Measurements from ENCODE around the gene SLC5A10. TPM values are rescaled to one million over a fixed set of nuclear protein-coding genes. Genes with fewer than 3 reads are reported as not detected.

Gene SLC5A10
- total RNA-seq, 1 donor from 2014 or later = 0.14 TPM

GRCh38 chr17:19009970-19010369 is 58.0 kb downstream of the SLC5A10 start:
- no peak for TF ChIP-seq CTCF (IDR thresholded peaks at IDR 0.05; ENCODE audit: insufficient read depth, low read depth, low read length)
- TF ChIP-seq EZH2 (IDR thresholded peaks at IDR 0.05; ENCODE audit: insufficient read depth, low read length) = no peak
- H3K9ac ChIP-seq (ENCODE audit: low read length) = no peak overlapping the region
- Mint-ChIP-seq H3K4me1 (ENCODE audit: low read depth, unreplicated experiment) (peaks cover 10% of the 10 kb centered on the region), H3K27ac (ENCODE audit: unreplicated experiment) (no peak overlapping the region), H3K36me3 (ENCODE audit: low read depth, unreplicated experiment) (no peaks in the 10 kb centered on the region), H3K9me3 (ENCODE audit: unreplicated experiment) (peaks cover 3% of the 10 kb centered on the region), H3K27me3 (ENCODE audit: low read depth, unreplicated experiment) (peaks cover 11% of the 10 kb centered on the region), H3K4me3 (ENCODE audit: unreplicated experiment) (no peak overlapping the region)
- H3K4me2 ChIP-seq (ENCODE audit: low read length) = no peak overlapping the region
- H3K27me3 ChIP-seq (ENCODE audit: insufficient read depth, low read length) = no peaks in the 10 kb centered on the region
- no peak overlapping the region for H3K27ac ChIP-seq (ENCODE audit: low read depth, low read length)
- no peaks in the 10 kb centered on the region for H3K9me3 ChIP-seq (ENCODE audit: insufficient read depth, low read depth, low read length)
- peaks cover 7% of the 10 kb centered on the region for H3K4me1 ChIP-seq (ENCODE audit: insufficient read depth, low read length)
- H3K36me3 ChIP-seq (ENCODE audit: insufficient read depth, low read length) = no peaks in the 10 kb centered on the region
- H3K79me2 ChIP-seq (ENCODE audit: insufficient read depth, low read length) = no peaks in the 10 kb centered on the region
- no peak for FAIRE-seq
- no peak for DNase-seq (ENCODE audit: low read depth)
- no peaks in the 10 kb centered on the region for H4K20me1 ChIP-seq (ENCODE audit: insufficient read depth, low read length)
- no peak overlapping the region for H2AFZ ChIP-seq (ENCODE audit: low read depth, low read length)
- H3K4me3 ChIP-seq (ENCODE audit: insufficient read depth, low read depth, low read length) = no peak overlapping the region

GRCh38 chr17:19010729-19011505 is 59.0 kb downstream of the SLC5A10 start:
- Histone ChIP-seq H3K27ac (ENCODE audit: low read depth, low read length) (no peak overlapping the region), H3K4me3 (ENCODE audit: insufficient read depth, low read depth, low read length) (no peak overlapping the region), H3K79me2 (ENCODE audit: insufficient read depth, low read length) (no peaks in the 10 kb centered on the region), H3K4me2 (ENCODE audit: low read length) (no peak overlapping the region), H3K9me3 (ENCODE audit: insufficient read depth, low read depth, low read length) (no peaks in the 10 kb centered on the region), H3K27me3 (ENCODE audit: insufficient read depth, low read length) (no peaks in the 10 kb centered on the region), H4K20me1 (ENCODE audit: insufficient read depth, low read length) (no peaks in the 10 kb centered on the region), H3K9ac (ENCODE audit: low read length) (no peak overlapping the region), H3K36me3 (ENCODE audit: insufficient read depth, low read length) (no peaks in the 10 kb centered on the region), H3K4me1 (ENCODE audit: insufficient read depth, low read length) (peaks cover 5% of the 10 kb centered on the region), H2AFZ (ENCODE audit: low read depth, low read length) (no peak overlapping the region)
- no peak for FAIRE-seq
- Mint-ChIP-seq H3K4me1 (ENCODE audit: low read depth, unreplicated experiment) (peaks cover 10% of the 10 kb centered on the region), H3K4me3 (ENCODE audit: unreplicated experiment) (no peak overlapping the region), H3K36me3 (ENCODE audit: low read depth, unreplicated experiment) (no peaks in the 10 kb centered on the region), H3K9me3 (ENCODE audit: unreplicated experiment) (peaks cover 3% of the 10 kb centered on the region), H3K27ac (ENCODE audit: unreplicated experiment) (peak overlapping the region; percentile 72), H3K27me3 (ENCODE audit: low read depth, unreplicated experiment) (peaks cover 16% of the 10 kb centered on the region)
- TF ChIP-seq CTCF (IDR thresholded peaks at IDR 0.05; ENCODE audit: insufficient read depth, low read depth, low read length) (no peak), EZH2 (IDR thresholded peaks at IDR 0.05; ENCODE audit: insufficient read depth, low read length) (no peak)
- no peak for DNase-seq (ENCODE audit: low read depth)

GRCh38 chr17:19011581-19011980 is 59.6 kb downstream of the SLC5A10 start:
- DNase-seq (ENCODE audit: low read depth) = no peak
- peaks cover 5% of the 10 kb centered on the region for H3K4me1 ChIP-seq (ENCODE audit: insufficient read depth, low read length)
- H3K4me2 ChIP-seq (ENCODE audit: low read length) = no peak overlapping the region
- no peak overlapping the region for H3K27ac ChIP-seq (ENCODE audit: low read depth, low read length)
- no peak for FAIRE-seq
- no peaks in the 10 kb centered on the region for H4K20me1 ChIP-seq (ENCODE audit: insufficient read depth, low read length)
- Mint-ChIP-seq H3K9me3 (ENCODE audit: unreplicated experiment) (no peaks in the 10 kb centered on the region), H3K36me3 (ENCODE audit: low read depth, unreplicated experiment) (no peaks in the 10 kb centered on the region), H3K27ac (ENCODE audit: unreplicated experiment) (peak overlapping the region; percentile 72), H3K4me3 (ENCODE audit: unreplicated experiment) (no peak overlapping the region), H3K4me1 (ENCODE audit: low read depth, unreplicated experiment) (peaks cover 10% of the 10 kb centered on the region), H3K27me3 (ENCODE audit: low read depth, unreplicated experiment) (peaks cover 18% of the 10 kb centered on the region)
- H3K79me2 ChIP-seq (ENCODE audit: insufficient read depth, low read length) = no peaks in the 10 kb centered on the region
- no peaks in the 10 kb centered on the region for H3K27me3 ChIP-seq (ENCODE audit: insufficient read depth, low read length)
- TF ChIP-seq CTCF (IDR thresholded peaks at IDR 0.05; ENCODE audit: insufficient read depth, low read depth, low read length) (no peak), EZH2 (IDR thresholded peaks at IDR 0.05; ENCODE audit: insufficient read depth, low read length) (no peak)
- H3K9me3 ChIP-seq (ENCODE audit: insufficient read depth, low read depth, low read length) = no peaks in the 10 kb centered on the region
- no peak overlapping the region for H2AFZ ChIP-seq (ENCODE audit: low read depth, low read length)
- no peak overlapping the region for H3K9ac ChIP-seq (ENCODE audit: low read length)
- H3K4me3 ChIP-seq (ENCODE audit: insufficient read depth, low read depth, low read length) = no peak overlapping the region
- H3K36me3 ChIP-seq (ENCODE audit: insufficient read depth, low read length) = no peaks in the 10 kb centered on the region
